Fibroblast of mammary gland (primary cell): ENCODE measurements around the gene SLC39A11.
A peak's percentile ranks its signal among the peaks of the same experiment; 100 is the strongest.

Experiments
- DNase-seq: peaks from one replicate; pipeline ENCODE4 v3.0.0-alpha.2; 2010; ENCODE audit warnings: low read depth
- H3K4me3 ChIP-seq: 2 replicates; pipeline ENCODE4 v1.5.1; 2011; ENCODE audit warnings: low read depth, mild to moderate bottlenecking, low read length, moderate library complexity; ENCODE audit not compliant: control insufficient read depth
- TF ChIP-seq, protein P1 (sequence below): conservative IDR thresholded peaks from 2 replicates; pipeline ENCODE4 v1.5.1; 2011; ENCODE audit warnings: low read depth, low read length, inconsistent platforms; ENCODE audit not compliant: control insufficient read depth, insufficient read depth

Gene SLC39A11

DNA sequence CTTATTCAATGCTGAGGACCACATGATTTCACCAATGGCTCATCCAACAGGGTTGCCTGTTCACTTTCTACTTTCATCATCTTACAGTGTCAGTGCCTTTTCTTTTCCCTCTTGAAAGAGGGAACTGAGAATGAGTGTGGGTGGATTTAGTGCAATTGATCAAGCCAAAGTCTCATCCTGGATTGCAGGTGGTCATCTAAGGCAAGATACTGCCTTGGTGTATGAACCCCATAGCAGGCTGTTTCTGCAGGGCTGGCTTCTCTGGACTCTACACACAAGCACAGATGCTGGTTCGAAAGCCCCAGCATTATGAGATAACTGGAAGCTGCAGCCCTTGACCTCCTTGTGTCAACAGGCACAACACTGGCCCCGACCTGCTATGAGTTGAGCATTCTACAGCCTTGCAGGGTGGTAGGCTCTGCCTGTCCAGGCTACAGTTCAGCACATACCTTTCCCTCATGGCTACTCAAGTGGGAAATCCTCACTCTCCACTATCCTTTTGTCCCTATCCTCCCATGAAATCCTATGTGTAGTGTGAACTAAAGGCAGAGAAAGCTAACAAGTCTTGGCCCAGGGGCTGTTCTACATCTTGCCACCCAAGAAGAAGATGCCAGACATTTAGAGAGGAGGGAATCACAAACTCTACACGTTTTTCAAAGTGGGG, 358.7 kb downstream of the SLC39A11 start:
- DNase-seq: no peak
- H3K4me3 ChIP-seq: no peak overlapping the region
- TF ChIP-seq, protein P1, sequence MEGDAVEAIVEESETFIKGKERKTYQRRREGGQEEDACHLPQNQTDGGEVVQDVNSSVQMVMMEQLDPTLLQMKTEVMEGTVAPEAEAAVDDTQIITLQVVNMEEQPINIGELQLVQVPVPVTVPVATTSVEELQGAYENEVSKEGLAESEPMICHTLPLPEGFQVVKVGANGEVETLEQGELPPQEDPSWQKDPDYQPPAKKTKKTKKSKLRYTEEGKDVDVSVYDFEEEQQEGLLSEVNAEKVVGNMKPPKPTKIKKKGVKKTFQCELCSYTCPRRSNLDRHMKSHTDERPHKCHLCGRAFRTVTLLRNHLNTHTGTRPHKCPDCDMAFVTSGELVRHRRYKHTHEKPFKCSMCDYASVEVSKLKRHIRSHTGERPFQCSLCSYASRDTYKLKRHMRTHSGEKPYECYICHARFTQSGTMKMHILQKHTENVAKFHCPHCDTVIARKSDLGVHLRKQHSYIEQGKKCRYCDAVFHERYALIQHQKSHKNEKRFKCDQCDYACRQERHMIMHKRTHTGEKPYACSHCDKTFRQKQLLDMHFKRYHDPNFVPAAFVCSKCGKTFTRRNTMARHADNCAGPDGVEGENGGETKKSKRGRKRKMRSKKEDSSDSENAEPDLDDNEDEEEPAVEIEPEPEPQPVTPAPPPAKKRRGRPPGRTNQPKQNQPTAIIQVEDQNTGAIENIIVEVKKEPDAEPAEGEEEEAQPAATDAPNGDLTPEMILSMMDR: no peak

DNA sequence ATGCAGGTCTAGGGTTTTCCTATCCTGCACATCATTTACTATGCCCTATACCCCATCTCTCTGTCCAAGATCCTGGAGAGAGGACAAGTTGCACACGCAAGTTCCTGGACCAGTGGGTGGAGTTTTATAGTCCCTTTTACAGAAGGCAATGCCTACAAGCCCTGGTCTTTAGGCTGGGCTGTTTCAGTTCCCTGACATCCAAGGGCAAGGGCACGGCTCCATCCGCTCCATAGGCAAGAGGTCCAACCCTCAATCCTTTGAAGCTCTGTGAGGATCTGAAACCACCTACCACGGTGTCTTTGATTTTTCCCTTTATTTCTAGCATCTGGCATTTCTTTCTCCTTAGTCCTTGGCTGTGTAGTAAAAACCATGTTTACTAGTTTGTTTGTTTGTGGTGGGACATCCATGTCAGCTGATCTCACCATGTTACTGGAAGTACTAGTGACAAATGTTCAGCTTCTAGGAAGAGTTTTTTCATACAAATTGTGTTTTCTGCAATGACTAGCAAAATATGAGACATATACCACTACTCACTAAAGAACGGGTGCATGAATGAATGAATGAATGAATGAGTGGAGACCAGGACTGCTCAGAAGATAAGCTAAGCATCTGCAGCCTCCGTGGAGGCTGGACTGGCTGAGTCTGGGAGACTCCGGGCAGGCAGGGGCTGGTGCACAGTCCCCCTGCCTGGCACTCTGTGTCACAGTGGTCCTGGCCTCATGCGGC, 359.4 kb downstream of the SLC39A11 start:
- DNase-seq: no peak
- TF ChIP-seq, protein P1: no peak
- no peak overlapping the region for H3K4me3 ChIP-seq

DNA sequence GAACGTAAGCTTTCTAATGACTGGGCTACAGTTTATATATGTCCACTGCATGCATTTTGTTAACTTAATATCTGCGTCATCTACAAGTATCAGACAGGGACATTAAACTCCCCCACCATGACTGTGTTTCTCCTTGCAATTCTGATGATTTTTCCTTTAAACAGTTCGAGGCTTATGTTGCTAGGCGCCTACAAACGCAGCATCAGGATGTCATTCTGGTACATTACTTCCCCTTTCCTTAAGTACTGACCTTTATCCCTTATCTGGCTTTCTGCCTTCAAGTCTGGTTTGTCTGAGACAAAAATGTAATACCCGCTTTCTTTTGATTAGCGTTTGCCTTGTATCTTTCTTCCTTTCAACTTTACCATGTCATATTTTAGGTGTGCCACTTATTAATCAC, 362.4 kb downstream of the SLC39A11 start:
- no peak overlapping the region for H3K4me3 ChIP-seq
- peak; percentile 48 for DNase-seq
- TF ChIP-seq, protein P1: no peak

DNA sequence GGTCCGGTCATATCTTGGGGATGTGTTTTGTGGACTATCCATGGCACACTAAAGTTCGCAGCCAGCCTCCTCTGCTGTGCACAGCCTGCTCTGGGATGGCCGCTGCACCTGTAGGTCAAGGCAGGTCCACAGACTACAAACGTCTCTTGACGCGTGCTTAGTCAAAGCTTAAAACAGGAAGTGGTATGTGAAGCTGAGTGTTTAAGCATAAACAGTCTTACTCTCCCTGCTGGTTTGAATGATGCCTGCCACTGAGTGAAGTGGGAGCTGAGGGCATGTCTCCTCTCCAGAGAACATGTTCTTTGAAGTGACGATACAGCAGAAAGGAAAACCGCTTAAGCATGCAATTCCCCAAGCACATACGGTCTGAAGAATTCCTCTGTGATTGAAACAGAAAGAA, 365.6 kb downstream of the SLC39A11 start:
- TF ChIP-seq, protein P1: no peak
- DNase-seq: peak; percentile 13
- H3K4me3 ChIP-seq: no peak overlapping the region

DNA sequence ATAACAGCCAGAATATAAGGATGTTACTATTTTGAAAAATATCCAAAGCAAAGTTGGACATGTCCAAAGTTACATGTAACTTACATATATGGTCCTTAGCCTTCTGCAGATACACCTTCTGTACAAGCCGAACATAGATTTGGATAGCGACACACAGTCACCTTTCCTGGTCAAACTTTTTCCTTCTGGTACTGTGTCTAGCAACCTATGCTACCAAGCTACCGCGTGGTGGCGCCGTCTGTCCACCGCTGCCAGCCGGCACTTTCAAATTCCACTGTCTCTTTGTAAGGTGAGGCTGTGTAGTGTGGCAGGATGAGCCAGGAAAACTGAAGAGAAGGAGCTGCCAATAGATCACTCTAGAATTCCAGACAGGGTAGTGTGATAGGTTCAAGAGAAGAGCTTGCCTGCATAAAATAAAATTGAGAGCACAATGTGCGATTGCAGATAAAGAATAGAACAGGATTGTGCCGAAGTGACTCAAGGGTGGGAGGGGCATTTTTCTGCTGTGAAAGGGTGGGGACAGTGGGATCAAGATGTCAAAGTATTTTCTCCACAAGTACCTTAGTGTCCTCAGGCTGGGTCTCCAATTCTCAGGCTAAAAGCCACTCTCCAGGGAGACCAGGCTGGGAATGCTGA, 366.9 kb downstream of the SLC39A11 start:
- DNase-seq: peak; percentile 68
- TF ChIP-seq, protein P1: peak; percentile 98
- no peak overlapping the region for H3K4me3 ChIP-seq

DNA sequence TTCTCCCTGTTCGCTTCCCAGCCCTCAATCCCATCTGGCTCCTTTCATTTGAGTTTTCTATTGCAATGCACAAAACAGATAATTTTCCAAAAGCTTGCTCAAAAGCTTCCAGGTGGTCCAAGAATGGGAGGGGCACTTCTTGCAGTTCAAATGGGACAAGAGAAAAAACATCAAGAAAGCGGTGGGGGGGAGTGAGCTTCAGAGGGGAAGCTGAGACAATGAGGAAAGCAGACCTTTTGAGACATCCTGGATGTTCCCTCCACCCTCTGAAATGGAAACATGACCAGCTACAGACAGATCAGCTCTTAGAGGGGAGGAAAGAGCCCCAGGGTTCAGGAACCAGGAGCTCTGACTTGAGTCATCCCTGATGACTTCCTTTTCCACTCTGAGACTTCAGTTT, 368.2 kb downstream of the SLC39A11 start:
- TF ChIP-seq, protein P1: no peak
- DNase-seq: peak; percentile 58
- H3K4me3 ChIP-seq: no peak overlapping the region
